ENCODE results near the gene FAM219A. TPM values are rescaled to one million over a fixed set of nuclear protein-coding genes. Genes with fewer than 3 reads are reported as not detected.

The FAM219A gene
- total RNA-seq, 1 donor from 2014 or later, result 22.9 TPM

GRCh38 chr9:34475097-34475496 lies 16.7 kb upstream of the FAM219A start:
- Histone ChIP-seq H3K4me1 (peaks cover 1% of the 10 kb centered on the region), H3K27ac (replicated peaks) (no peak overlapping the region), H3K27me3 (ENCODE audit: low read depth) (no peaks in the 10 kb centered on the region), H3K4me3 (no peak overlapping the region), H3K9me3 (replicated peaks) (no peaks in the 10 kb centered on the region), H3K36me3 (no peaks in the 10 kb centered on the region)
- no peak for TF ChIP-seq CTCF (IDR thresholded peaks at IDR 0.05; ENCODE audit: borderline replicate concordance)
- no peak for DNase-seq
- intact Hi-C loops (cut with micrococcal nuclease), result no loop called here

- intact Hi-C loops (cut with micrococcal nuclease), result no loop called here
- no peak for TF ChIP-seq CTCF (IDR thresholded peaks at IDR 0.05; ENCODE audit: borderline replicate concordance)
- Histone ChIP-seq H3K9me3 (replicated peaks) (no peaks in the 10 kb centered on the region), H3K4me1 (peaks cover 7% of the 10 kb centered on the region), H3K27ac (replicated peaks) (no peak overlapping the region), H3K4me3 (no peak overlapping the region), H3K36me3 (no peaks in the 10 kb centered on the region), H3K27me3 (ENCODE audit: low read depth) (no peaks in the 10 kb centered on the region)
- DNase-seq, result no peak
Observed at GRCh38 chr9:34465468-34465867, 7.1 kb upstream of the FAM219A start.

GRCh38 chr9:34464571-34464970 lies 6.2 kb upstream of the FAM219A start:
- no peaks in the 10 kb centered on the region for H3K9me3 ChIP-seq (replicated peaks)
- H3K4me3 ChIP-seq, result no peak overlapping the region
- no peak for TF ChIP-seq CTCF (IDR thresholded peaks at IDR 0.05; ENCODE audit: borderline replicate concordance)
- no peaks in the 10 kb centered on the region for H3K27me3 ChIP-seq (ENCODE audit: low read depth)
- intact Hi-C loops (cut with micrococcal nuclease), result no loop called here
- H3K36me3 ChIP-seq, result no peaks in the 10 kb centered on the region
- DNase-seq, result no peak
- no peak overlapping the region for H3K27ac ChIP-seq (replicated peaks)
- peaks cover under 1% of the 10 kb centered on the region for H3K4me1 ChIP-seq

- Histone ChIP-seq H3K27me3 (ENCODE audit: low read depth) (no peaks in the 10 kb centered on the region), H3K4me1 (peaks cover 2% of the 10 kb centered on the region), H3K9me3 (replicated peaks) (no peaks in the 10 kb centered on the region), H3K36me3 (no peaks in the 10 kb centered on the region), H3K4me3 (no peak overlapping the region), H3K27ac (replicated peaks) (no peak overlapping the region)
- no peak for DNase-seq
- intact Hi-C loops (cut with micrococcal nuclease), result no loop called here
- TF ChIP-seq CTCF (IDR thresholded peaks at IDR 0.05; ENCODE audit: borderline replicate concordance), result no peak
Observed at GRCh38 chr9:34463901-34464232, 5.5 kb upstream of the FAM219A start.

GRCh38 chr9:34463098-34463900 lies 4.9 kb upstream of the FAM219A start:
- no peak for TF ChIP-seq CTCF (IDR thresholded peaks at IDR 0.05; ENCODE audit: borderline replicate concordance)
- intact Hi-C loops (cut with micrococcal nuclease), result no loop called here
- no peak overlapping the region for H3K27ac ChIP-seq (replicated peaks)

More at GRCh38 chr9:34463098-34463900, 4.9 kb upstream of the FAM219A start:
- H3K9me3 ChIP-seq (replicated peaks), result no peaks in the 10 kb centered on the region
- H3K4me1 ChIP-seq, result peaks cover 4% of the 10 kb centered on the region
- H3K27me3 ChIP-seq (ENCODE audit: low read depth), result no peaks in the 10 kb centered on the region
- H3K4me3 ChIP-seq, result no peak overlapping the region
- no peak for DNase-seq
- H3K36me3 ChIP-seq, result no peaks in the 10 kb centered on the region
